IMR-90 (cell line): Measurements from ENCODE around the gene ERC2.

Experiments used
- BHLHE40 ChIP-seq: fragments of 150-350 bp; IDR thresholded peaks from 2 replicates; pipeline ENCODE4 v1.6.1; 2016; ENCODE audit warnings: mild to moderate bottlenecking, low read depth, low read length
- CTCF ChIP-seq: conservative IDR thresholded peaks from 2 replicates; pipeline ENCODE4 v1.5.1; 2012; ENCODE audit warnings: mild to moderate bottlenecking, low read depth, low read length, improper control_type of control experiment
- ELK1 ChIP-seq: fragments of 150-350 bp; IDR thresholded peaks from 2 replicates; pipeline ENCODE4 v1.6.1; 2016; ENCODE audit warnings: low read depth, mild to moderate bottlenecking, low read length, moderate library complexity, borderline replicate concordance
- MAFK ChIP-seq: IDR thresholded peaks from 2 replicates; pipeline ENCODE4 v1.6.1; 2012; ENCODE audit warnings: low read depth, low read length, improper control_type of control experiment
- MAZ ChIP-seq: IDR thresholded peaks from 2 replicates; pipeline ENCODE4 v1.6.1; 2012; ENCODE audit warnings: low read depth, mild to moderate bottlenecking, low read length, improper control_type of control experiment, moderate library complexity, borderline replicate concordance
- MXI1 ChIP-seq: IDR thresholded peaks from 2 replicates; pipeline ENCODE4 v1.6.1; 2012; ENCODE audit warnings: low read depth, mild to moderate bottlenecking, low read length, moderate library complexity, borderline replicate concordance
- NFE2L2 ChIP-seq: fragments of 150-350 bp; IDR thresholded peaks from 2 replicates; pipeline ENCODE4 v1.6.1; 2016; ENCODE audit warnings: low read depth, mild to moderate bottlenecking, low read length
- POLR2A ChIP-seq: IDR thresholded peaks from 2 replicates; pipeline ENCODE4 v1.6.1; 2012; ENCODE audit warnings: mild to moderate bottlenecking, low read depth, low read length
- SMC3 ChIP-seq: fragments of 150-350 bp; IDR thresholded peaks from 2 replicates; pipeline ENCODE4 v1.6.1; 2016; ENCODE audit warnings: low read depth, mild to moderate bottlenecking, antibody characterized with exemption, low read length, moderate library complexity

- TF ChIP-seq NFE2L2, result no peak
- no peak for TF ChIP-seq CTCF
- TF ChIP-seq MAZ, result no peak
- no peak for TF ChIP-seq ELK1
- no peak for TF ChIP-seq POLR2A
- TF ChIP-seq MXI1, result no peak
- no peak for TF ChIP-seq SMC3
- TF ChIP-seq MAFK, result no peak
- TF ChIP-seq BHLHE40, result no peak
These were observed 696.8 kb downstream of the ERC2 start for GRCh38 chr3:55771503-55771902.
